NCI-H748 treated with DMSO at 0.1 percent for 48 hours (cell line): ENCODE measurements around the gene INPP4B.

Source experiments
- DNase-seq: peaks from one replicate; lab custom pipeline; 2025; lab: John Stamatoyannopoulos, UW

INPP4B gene

DNA sequence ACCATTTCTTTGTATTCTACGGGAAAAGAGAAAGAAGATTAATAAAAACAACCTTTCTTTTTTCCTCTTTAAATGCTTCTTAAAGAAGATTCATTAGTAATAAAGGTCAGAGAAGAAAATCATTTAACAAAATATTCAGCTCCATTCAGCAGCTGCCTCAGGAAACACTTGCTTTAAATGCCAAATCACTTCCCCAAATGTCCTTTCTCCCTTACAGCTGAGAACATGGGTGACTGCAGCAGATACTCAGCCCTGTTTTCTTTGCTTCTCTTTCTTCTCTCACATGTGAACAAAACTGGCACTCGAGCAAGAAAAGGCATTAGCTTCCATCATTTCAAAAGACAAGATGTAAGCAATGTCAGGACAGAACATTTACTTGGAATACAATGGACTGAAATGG is 120.2 kb downstream of the INPP4B start:
- no peak for DNase-seq

DNA sequence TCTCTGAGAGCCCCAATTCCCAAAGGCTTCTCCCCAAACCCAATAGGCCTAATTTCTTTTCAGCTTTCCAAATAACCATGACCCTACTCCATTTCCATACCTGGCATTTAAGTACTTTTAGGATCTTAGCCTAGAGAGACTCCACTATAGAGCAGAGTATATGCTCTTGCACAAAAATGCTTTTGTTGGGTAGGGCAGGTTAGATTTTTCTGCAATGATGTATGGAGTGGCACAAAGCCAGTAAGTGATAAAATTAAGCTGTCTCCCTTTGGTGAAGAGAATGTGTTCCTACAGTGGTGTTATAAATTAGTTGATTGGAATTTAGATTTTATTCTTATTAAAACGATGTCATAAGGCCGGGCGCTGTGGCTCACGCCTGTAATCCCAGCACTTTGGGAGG is 124.9 kb downstream of the INPP4B start:
- no peak for DNase-seq

DNA sequence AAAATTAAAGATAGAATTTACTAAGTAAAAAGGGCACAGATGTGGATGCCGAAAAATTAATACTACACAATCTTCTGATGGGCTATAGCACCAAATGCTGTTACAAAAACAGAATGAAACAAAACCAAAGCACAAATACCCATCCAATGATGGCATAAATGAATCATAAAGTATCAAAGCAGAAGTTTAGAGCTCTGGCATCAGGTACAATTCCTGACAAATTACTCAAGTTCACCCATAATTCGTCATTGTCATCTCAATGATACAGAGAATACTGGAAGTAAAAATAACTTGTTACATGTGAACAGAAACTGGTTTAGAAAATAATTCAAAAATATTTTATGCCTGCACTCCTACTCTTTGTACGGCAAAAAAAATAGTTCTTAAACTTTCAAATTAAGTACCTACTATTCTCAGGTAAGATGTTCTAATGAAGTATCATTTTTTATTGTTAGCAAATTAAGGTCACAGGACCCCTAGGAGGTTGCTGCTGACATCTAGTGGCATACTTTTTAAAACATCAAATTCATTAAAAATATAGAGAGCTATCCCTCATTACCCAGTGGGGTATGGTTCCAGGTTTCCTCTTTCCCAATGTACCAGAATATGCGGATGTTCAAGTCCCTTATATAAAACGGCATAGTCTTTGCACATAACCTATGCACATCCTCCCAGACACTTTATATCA is 126.1 kb downstream of the INPP4B start:
- DNase-seq: peak; percentile 38

DNA sequence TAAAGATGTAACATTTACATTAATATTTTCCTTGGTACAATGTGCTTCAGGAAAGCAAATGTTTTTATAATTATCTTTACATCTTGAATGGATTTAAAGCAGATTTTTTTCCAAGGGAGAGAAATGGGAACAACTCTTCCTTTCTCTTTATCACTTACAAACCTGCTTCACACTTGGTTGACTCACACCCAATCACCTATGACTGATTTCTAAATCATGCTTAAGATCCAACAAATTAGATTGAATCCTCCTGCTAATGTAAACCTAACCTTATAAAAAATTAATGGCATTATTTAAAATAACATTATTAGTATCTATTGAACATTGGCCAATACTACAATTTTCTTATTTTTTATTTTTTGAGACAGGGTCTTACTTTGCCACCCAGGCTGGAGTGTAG is 127.1 kb downstream of the INPP4B start:
- DNase-seq: no peak

DNA sequence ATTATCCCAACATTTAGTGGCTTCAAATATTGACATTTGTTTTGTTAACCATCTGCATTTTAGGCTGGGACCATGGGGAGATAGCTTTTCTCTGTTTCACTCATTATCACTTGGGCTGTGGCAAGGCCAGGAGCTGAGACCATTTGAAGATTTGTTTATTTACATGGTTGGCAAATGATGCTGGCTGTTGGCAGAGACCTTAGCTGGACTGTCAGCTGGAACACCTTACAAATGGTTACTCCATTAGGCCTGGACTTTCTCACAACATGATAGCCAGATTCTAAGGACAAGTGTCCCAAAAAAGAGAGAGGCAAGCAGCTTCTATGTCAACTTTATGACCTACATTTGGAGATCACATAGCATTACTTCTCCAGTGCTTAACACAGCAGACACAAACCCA is 130.4 kb downstream of the INPP4B start:
- no peak for DNase-seq

DNA sequence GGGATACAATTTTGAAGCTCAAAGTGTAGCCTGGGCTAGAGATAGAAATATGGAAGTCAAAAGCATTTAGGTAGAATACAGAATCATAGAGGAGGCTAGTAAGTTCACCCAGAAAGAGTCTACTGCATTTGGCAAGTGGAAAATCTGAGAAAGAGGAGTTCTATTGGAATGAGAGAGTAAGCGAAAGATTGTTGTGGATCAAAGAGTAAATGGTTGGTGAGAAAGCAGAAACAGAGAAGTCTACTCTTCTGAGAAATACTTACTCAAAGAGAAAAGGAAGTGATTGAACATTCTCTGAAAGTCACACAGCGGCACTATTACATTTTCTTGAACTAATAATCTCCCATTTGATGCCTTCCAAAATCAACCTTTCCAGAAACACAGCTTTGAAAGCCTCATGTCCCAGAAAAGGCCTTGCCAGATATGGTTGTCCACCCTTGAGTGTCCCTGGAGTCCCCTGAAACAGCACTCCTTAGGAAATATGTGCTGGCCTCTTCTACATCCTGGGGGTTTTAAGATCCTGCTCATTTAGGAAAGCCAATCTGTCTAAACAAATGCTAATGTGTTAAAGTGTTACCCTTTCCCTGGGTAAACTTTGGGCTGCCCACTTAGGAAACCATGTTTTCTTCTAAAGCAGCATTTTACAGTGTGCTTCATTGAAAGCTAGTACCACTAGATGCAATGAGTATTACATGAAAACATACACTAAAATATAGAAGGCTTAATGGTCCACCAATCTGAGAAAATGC is 132.6 kb downstream of the INPP4B start:
- no peak for DNase-seq

DNA sequence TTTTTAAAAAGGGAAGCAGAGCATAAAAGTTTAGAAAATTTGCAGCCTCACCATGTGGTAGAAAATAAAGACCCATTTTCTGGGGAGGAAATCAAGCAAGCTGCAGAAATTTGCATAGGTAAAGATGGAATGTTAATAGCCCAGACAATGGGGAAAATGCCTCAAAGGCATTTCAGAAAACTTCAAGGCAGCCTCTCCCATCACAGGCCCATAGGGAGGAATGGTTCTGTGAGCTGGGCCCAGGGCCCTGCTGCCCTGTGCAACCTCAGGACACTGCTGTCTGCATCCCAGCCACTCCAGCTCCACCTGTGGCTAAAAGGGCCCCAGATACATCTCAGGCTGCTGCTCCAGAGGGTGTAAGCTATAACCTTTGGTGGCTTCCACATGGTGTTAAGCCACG is 137.9 kb downstream of the INPP4B start:
- DNase-seq: no peak

DNA sequence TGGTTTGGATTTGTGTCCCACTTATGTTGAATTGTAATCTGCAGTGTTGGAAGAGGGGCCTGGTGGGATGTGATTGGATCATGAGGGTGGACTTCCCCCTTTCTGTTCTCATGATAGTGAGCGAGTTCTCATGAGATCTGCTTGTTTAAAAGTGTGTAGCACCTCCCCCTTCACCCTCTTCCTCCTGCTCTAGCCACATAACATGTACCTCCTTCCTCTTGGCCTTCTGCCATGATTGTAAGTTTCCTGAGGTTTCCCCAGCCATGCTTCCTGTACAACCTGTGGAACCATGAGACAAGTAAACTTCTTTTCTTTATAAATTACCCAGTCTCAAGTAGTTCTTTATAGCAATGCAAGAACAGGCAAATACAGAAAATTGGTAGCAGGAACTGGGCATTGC is 138.7 kb downstream of the INPP4B start:
- no peak for DNase-seq

DNA sequence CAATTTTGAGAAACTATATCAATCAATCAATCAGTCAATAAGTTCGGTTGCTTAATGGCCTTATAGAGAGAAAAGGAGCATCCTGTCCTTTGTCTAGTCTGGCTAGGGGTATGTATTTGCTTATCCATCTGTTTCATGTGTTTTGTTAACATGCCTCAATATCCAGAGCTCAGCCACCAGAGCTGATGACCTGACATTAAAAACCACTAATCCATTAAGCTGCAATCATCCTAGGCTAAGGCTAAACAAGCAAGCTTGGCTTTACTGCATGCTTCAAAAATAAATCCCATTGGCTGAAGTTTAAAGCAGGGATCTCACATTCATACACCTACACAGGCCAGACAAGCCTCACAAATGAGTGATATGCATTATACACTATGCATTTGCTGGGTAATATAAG is 139.7 kb downstream of the INPP4B start:
- no peak for DNase-seq

DNA sequence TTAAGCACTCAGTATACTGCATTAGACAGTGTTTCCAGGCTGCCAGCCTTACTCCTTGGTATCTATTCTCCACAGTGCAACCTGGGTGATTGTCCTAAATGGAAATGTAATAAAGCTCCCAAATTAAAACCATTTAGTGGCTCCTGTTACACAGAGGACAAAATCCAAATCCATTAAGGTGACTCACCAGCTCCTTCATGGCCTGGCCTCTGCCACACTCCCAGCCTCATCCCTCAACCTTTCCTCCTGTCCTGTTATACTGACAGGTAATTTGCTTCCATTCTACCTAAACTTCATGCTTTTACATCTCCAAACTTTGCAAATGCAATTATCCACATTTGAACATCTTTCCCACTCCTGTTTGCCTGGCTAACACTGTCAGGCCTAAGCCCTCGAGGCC is 140.3 kb downstream of the INPP4B start:
- DNase-seq: no peak

DNA sequence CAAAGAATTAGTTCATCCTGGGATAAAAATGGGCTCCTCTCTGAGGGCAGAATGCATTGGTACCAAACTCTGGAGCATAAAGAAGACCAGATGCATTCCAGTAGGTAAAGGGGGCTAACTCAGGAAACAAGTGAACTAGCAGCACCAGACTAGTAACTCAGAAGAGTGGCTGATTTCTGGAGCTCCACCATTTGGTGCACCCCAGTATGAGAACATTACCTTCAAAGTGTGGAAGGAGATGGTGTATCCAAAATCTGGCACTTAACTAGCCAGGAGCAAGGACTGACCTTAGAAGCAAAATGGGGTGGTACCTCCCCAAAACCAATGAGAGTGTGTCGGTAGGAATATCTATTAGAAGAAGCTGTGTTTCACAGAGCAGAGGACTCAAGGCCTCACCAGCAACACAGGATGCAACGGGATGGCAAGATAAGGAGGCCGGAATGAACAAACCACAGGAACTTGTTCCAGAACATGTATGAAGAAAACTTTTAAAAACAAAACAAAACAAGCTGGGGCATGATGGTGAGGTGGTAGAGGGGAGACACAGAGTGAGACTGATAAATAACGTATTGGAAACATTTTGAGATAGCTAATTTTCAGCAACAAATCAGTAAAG is 142.3 kb downstream of the INPP4B start:
- no peak for DNase-seq

DNA sequence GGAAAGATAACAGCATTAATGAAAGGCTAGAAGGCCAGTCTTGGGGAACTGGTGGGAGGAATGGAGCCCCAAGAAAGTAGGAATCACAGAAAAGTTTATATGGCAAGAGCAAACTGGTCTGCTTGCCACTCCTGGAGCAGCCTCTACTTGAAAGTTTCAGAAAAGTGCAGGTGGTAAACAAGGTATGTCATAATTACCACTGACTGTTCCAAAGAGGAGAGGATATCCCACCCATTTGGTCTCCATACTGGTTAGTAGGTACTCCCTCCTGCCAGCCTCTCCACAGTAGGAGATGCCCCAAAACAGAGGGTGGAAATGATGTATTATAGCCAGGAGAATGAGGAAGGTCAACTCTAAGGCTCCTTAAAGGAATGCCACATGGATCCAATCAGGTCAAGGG is 145.1 kb downstream of the INPP4B start:
- no peak for DNase-seq

DNA sequence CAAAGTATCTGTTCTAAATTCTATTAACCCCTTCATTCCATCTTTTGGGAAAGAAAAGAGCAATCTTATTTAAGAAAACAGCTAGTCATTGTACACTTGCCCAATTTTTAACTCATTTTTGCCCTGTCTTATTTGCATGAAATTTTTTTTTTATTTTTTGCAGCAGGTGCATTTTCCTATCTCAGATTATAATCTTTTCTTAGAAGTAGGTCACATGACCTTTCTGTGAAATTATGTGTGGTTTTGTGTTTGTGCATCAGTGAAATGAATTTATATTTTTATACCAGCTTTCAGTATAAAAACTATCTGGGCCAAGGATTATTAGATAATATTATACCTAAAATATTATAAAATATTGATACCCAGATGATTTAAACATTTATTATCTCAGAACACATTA is 145.6 kb downstream of the INPP4B start:
- no peak for DNase-seq

DNA sequence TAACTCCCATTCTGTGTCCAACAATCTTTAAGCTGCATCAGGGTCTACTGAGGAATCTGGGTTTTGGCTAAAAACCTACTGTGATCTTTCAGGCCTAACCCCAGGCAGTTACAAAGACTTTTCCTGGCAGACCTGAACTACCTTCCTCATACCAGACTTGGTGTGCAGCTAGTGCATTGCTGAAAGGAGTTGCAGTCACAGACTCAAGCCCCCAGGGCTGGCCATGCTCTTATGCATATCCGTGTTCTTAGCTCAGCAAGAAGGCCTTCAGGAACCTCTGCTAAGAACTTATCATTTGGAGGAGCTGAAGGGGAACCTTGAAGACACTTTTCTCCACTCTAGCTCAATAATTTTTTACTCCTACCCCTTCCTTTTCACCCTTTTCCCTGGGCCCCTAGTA is 147.5 kb downstream of the INPP4B start:
- no peak for DNase-seq

DNA sequence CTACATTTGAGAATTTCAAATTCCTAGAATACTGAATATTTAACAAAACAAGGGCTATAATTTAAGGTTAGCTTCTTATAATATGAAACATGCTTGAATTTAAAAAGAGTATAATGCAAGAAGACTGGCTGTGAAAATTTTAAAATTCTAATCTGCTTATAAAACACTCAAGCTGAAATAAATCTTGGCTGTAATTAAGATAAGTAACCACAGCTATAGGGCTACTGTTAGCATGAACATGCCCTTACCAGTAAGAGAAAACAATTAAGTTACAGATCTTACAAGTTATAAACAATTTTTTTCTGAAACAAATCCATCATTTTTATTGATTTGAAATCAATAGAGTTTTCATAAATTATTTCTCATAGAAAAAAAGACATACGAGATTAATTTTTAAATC is 148.2 kb downstream of the INPP4B start:
- no peak for DNase-seq

DNA sequence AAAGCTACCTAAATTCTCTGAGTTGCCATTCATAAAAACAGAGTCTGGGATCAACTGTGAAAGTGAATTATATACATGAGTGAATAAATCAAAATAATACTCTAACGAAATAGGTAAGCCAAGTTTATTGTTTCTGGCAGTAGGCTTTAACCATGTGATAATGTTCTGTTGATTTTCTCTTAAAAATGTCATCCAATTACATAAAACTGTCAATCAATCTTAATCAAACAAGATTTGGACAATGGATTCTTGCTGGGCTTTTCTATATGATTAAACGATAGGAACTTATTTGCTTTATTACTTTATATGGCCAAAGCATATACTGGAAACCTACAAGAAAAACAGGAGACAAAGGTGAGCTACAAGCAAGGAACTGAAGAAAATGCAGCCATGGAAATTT is 148.8 kb downstream of the INPP4B start:
- DNase-seq: peak; percentile 73

DNA sequence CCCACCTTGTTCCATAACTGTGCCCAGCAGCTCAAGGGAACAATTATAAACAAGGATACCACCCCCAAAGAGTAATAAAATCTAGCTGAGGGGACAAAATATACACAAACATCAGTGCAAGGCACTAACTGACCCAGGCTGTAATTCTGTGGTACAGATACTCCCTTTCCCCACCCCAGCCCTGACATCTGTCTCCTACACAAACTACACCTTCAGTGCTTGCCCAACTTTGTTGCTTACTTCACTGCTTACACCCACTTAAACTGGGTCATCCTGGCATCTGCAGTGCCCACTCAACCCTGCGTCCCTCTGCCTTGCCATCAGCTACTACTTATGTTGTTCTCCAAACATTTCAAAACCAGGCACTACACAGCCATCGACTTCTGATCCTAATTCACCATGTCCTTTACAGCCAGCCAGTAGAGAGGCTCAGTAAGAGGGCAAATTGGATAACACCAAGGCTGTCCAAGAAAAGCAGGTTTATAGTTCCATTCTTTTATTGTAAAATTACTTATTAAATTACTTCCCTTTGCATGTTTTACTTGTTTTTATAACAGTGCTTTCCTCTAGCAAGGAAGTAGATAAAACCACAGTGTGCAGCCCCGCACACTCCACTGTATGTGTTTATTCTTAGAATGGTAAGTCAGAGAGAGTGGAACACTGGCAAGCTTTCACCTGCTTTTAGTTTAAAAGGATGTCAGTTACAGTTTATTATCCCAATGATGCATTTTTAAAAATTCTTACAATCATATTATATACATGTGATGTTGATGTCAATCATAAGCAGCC is 149.6 kb downstream of the INPP4B start:
- no peak for DNase-seq

DNA sequence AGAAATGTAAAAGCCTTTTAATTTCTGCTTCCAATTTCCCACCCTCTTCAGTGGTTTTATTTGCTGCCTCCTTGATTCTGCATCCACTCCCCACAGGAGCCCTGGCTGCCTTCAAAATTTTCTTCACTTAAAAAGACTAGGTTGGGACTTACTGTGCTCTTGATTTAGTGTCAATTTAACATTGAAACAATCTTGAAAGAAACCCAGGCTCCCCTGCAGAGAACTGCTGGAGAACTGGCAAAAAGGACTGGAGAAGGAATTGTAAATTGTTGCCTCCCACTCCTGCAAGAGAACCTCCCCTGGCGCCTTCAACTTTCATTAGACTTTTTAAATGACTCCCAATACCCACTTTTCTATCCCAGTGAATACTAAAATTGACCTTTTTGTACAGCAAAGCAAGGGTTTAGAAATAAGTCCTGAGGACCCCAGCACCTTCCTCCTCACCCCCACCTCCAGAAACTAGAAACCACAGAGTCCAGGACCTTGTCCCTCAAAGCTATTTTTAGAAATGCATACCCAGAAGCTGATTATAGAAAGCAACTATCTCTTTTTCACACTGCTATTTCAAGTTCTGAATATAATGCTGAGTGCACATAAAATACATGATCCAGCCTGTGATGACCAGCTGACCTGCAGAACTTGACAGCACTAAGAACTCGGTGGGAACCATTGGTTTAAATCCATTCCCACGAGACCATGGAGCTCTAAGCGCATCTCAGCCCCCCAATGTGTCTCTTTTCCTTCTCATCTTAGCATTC is 155.5 kb downstream of the INPP4B start:
- no peak for DNase-seq

DNA sequence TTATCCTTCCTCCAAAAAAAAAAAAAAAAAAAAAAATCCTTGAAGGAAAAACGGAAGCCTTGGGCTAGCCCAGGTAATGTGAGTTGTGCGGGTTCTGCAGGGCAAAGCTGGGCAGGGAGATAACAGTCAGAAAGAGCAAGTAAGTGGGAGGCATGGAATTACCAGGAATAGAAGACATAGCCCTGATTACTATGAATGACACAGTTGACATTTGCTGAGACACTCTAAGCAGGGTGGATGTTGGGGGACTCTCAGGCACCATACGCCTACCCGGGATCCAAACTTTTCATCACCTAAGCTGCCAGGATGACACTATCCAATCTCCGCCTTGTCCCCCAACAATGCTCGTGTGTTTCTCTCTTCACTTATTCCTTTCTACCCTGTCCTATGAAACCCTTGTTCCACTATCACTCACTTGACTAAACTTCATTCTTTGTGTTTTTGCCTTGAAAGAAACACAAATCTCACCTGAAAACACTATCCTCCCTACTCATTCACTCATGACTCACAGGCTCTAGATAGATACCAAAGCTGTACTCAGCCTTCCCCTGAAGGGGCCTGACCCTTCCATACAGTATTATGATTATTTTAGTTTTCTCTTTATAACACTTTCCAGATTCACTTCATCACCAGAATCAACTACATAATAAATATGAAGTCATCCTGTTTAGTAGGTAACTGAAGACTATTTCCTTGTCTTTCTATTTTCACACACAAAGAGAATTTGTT is 158.4 kb downstream of the INPP4B start:
- no peak for DNase-seq

DNA sequence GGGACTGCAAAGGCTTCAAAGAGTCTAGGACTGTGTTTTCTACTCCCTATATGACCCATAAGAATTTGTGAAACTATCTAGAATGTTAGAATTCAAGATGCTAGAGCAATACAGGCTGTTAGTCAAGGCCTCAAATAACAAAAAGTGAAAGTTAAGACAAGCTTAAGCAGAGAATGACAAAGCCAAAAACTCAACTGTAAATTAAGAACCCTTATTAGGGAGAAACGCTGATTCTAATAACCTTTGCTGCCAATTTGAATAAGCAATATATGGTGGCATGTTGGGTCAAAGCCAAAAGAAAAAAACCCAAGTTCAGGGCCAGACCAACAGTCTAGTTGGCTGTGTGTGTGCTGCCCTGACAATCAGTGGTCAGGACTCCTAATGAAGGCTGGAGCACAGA is 160.0 kb downstream of the INPP4B start:
- DNase-seq: no peak

DNA sequence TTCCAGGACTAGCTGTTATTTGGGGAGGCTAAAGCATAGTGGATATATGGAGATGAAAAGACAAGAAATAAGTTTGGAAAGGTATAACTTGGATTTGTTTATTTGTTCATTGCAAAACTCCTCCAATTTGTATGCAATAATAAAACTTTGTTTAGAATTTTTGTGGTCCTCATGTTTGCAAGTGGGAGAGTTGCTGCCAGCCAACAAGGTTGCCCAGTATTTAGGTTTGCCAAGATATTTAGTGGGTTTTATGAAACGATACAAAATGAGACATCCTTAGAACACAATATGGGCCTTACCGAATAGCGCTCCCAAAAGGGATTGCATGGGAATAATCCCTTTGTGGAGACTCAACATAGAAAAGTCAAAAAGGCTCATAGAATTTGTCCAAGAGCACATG is 162.1 kb downstream of the INPP4B start:
- no peak for DNase-seq
